GM21825 (cell line): ENCODE measurements around the gene PAH.

Experiments used
- ATAC-seq: cut with Tn5 transposase; IDR thresholded peaks from one replicate; pipeline ENCODE4 v1.9.1; 2021; ENCODE audit warnings: mild to moderate bottlenecking, moderate library complexity; ENCODE audit not compliant: unreplicated experiment

PAH gene

GRCh38 chr12:102950950-102951619 lies 34.0 kb upstream of the PAH start:
- ATAC-seq = no peak

GRCh38 chr12:102950107-102950949 lies 33.3 kb upstream of the PAH start:
- no peak for ATAC-seq

GRCh38 chr12:102948941-102949352 lies 31.9 kb upstream of the PAH start:
- ATAC-seq = no peak

GRCh38 chr12:102946042-102946441 lies 29.0 kb upstream of the PAH start:
- no peak for ATAC-seq

- no peak for ATAC-seq
Observed at GRCh38 chr12:102939670-102940222, 22.7 kb upstream of the PAH start.

- ATAC-seq = no peak
Observed at GRCh38 chr12:102939059-102939458, 22.0 kb upstream of the PAH start.

- no peak for ATAC-seq
Observed at GRCh38 chr12:102933168-102933567, 16.1 kb upstream of the PAH start.

GRCh38 chr12:102927220-102927619 lies 10.2 kb upstream of the PAH start:
- no peak for ATAC-seq

- no peak for ATAC-seq
Observed at GRCh38 chr12:102921240-102921639, 4.2 kb upstream of the PAH start.

- no peak for ATAC-seq
Observed at GRCh38 chr12:102920271-102920670, 3.2 kb upstream of the PAH start.

GRCh38 chr12:102918840-102919239 lies 1.8 kb upstream of the PAH start:
- no peak for ATAC-seq

- no peak for ATAC-seq
Observed at GRCh38 chr12:102916252-102917025, 605 bp downstream of the PAH start.

GRCh38 chr12:102913453-102914226 lies 3.4 kb downstream of the PAH start:
- no peak for ATAC-seq

GRCh38 chr12:102912258-102912657 lies 4.8 kb downstream of the PAH start:
- no peak for ATAC-seq

GRCh38 chr12:102911320-102911719 lies 5.7 kb downstream of the PAH start:
- ATAC-seq = no peak

GRCh38 chr12:102910792-102911191 lies 6.3 kb downstream of the PAH start:
- no peak for ATAC-seq

GRCh38 chr12:102910137-102910536 lies 6.9 kb downstream of the PAH start:
- no peak for ATAC-seq

- ATAC-seq = no peak
Observed at GRCh38 chr12:102907918-102908317, 9.1 kb downstream of the PAH start.

GRCh38 chr12:102905229-102905628 lies 11.8 kb downstream of the PAH start:
- no peak for ATAC-seq

- ATAC-seq = no peak
Observed at GRCh38 chr12:102903337-102904007, 13.6 kb downstream of the PAH start.
